ENCODE measurements around the gene MOGAT3.

- no peak for TF ChIP-seq CTCF (conservative IDR thresholded peaks at IDR 0.05)
- TF ChIP-seq EZH2 (IDR thresholded peaks at IDR 0.05; ENCODE audit: low read depth), result no peak
Observed at GRCh38 chr7:101198476-101198875, 2.4 kb downstream of the MOGAT3 start.
